Naive thymus-derived CD4-positive, alpha-beta T cell (primary cell): Measurements from ENCODE around the gene NR3C2. TPM values are rescaled to one million over a fixed set of nuclear protein-coding genes. Genes with fewer than 3 reads are reported as not detected.

Experiments used
- ATAC-seq: fragments of 150-1000 bp; cut with Tn5 transposase; 2 replicates; pipeline ENCODE4 v1.10.0; 2021; ENCODE audit warnings: mild to moderate bottlenecking, moderate library complexity
- CTCF ChIA-PET: fragments of 350-600 bp; sonication (Branson Sonifier 250); formaldehyde crosslinking; loops from one replicate; lab custom pipeline; 2021; ENCODE audit warnings: antibody characterized with exemption; lab: Charles Lee
- POLR2A ChIA-PET: fragments of 350-600 bp; sonication (Branson Sonifier 250); formaldehyde crosslinking; loops from one replicate; lab custom pipeline; 2021; ENCODE audit warnings: antibody characterized with exemption, inconsistent platforms; lab: Charles Lee
- DNase-seq, 9 donors: peaks; one replicate each; pipeline versions ENCODE4 v3.0.0 to v3.0.0-alpha.2; 2020 to 2022; ENCODE audit warnings: mixed read lengths in 1 of 9
- H3K27ac ChIP-seq: one replicate; pipeline ENCODE4 v1.7.0; 2013; ENCODE audit warnings: mild to moderate bottlenecking, low read depth, low read length, moderate library complexity
- H3K27me3 ChIP-seq, 2 donors: one replicate each; pipeline ENCODE4 v1.7.0; 2013; ENCODE audit warnings: low read length in 2 of 2, mild to moderate bottlenecking in 2 of 2, moderate library complexity in 2 of 2; ENCODE audit not compliant: control insufficient read depth in 2 of 2, insufficient read depth in 2 of 2
- H3K36me3 ChIP-seq, 3 experiments: 1 replicate in 2 of 3; 2 replicates in 1 of 3; pipeline ENCODE4 v1.7.0; 2013; ENCODE audit warnings: low read length in 3 of 3, mild to moderate bottlenecking in 3 of 3, moderate library complexity in 1 of 3; ENCODE audit not compliant: insufficient read depth in 3 of 3, control insufficient read depth in 2 of 3
- H3K4me1 ChIP-seq, 2 donors: one replicate each; pipeline ENCODE4 v1.7.0; 2013; ENCODE audit warnings: low read length in 2 of 2, mild to moderate bottlenecking in 2 of 2, moderate library complexity in 1 of 2; ENCODE audit not compliant: control insufficient read depth in 2 of 2, insufficient read depth in 2 of 2
- H3K4me3 ChIP-seq: 2 replicates; pipeline ENCODE4 v1.7.0; 2013; ENCODE audit warnings: mild to moderate bottlenecking, low read length
- H3K9me3 ChIP-seq, 3 experiments: 1 replicate in 2 of 3; 2 replicates in 1 of 3; pipeline ENCODE4 v1.7.0; 2013; ENCODE audit warnings: low read length in 3 of 3; ENCODE audit not compliant: control insufficient read depth in 2 of 3
- H3K27ac Mint-ChIP-seq, 9 donors: one replicate each; pipeline ENCODE4 v1.8.0; 2020 to 2022; ENCODE audit warnings: mixed read lengths in 9 of 9, mild to moderate bottlenecking in 8 of 9, moderate library complexity in 5 of 9, inconsistent platforms in 2 of 9
- H3K27me3 Mint-ChIP-seq, 5 donors: one replicate each; pipeline ENCODE4 v1.8.0; 2021 to 2022; ENCODE audit warnings: mixed read lengths in 5 of 5, mild to moderate bottlenecking in 1 of 5
- H3K36me3 Mint-ChIP-seq, 5 donors: one replicate each; pipeline ENCODE4 v1.8.0; 2020 to 2022; ENCODE audit warnings: mixed read lengths in 5 of 5, mild to moderate bottlenecking in 3 of 5, inconsistent platforms in 1 of 5
- H3K4me1 Mint-ChIP-seq, 7 donors: one replicate each; pipeline ENCODE4 v1.8.0; 2020 to 2022; ENCODE audit warnings: mixed read lengths in 7 of 7, mild to moderate bottlenecking in 3 of 7, inconsistent platforms in 1 of 7
- H3K4me3 Mint-ChIP-seq, 10 donors: one replicate each; pipeline ENCODE4 v1.8.0; 2020 to 2022; ENCODE audit warnings: mild to moderate bottlenecking in 10 of 10, mixed read lengths in 10 of 10, moderate library complexity in 6 of 10, inconsistent platforms in 2 of 10
- H3K9me3 Mint-ChIP-seq, 11 donors: one replicate each; pipeline ENCODE4 v1.8.0; 2020 to 2022; ENCODE audit warnings: mixed read lengths in 11 of 11, mild to moderate bottlenecking in 4 of 11, inconsistent platforms in 1 of 11, moderate library complexity in 1 of 11
- intact Hi-C, 2 donors: fragments of 100-400 bp; cut with micrococcal nuclease; formaldehyde crosslinking; loops; one replicate each; pipeline ENCODE4 v1.15.1; 2023
- polyA plus RNA-seq, 2 donors: library from polyadenylated mRNA; unstranded; fragments of 300-500 nt; fragmentation: Illumina TruSeq; gene quantifications; one replicate each; pipeline ENCODE4 v1.2.3, GENCODE V29; 2021
- total RNA-seq, 6 experiments: library from RNA in 5 of 6; stranded (reverse) in 5 of 6; gene quantifications; 1 replicate in 5 of 6; 2 replicates in 1 of 6; pipeline ENCODE4 v1.2.3 and lab custom pipeline; 2021 to 2026

Gene NR3C2
- total and polyA plus RNA-seq, 7 experiments from 2014 or later = 2.2 to 55.2 (median 38.6) TPM

DNA sequence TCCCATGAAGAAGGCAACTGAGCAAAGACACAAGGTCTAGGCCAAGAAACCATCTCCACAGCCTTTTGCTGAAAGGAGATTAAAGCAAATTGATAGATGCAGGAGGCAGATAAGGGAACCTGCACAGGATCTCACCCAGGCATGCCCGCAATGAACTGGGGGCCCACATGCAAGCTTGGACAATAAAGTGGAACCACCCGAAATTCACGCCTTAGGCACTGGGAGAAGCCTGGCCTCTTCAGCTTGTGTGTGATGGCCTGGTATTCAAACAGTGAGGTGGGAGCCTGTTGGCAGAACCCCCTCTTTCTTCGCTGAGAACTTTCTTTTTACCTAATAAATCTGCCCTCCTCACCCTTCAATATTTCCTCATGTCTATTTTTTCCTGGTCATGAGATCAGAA, 213.2 kb downstream of the NR3C2 start:
- no peaks in the 10 kb centered on the region for H3K36me3 ChIP-seq
- ATAC-seq (no peak), DNase-seq (no peak)
- H3K4me1 ChIP-seq = no peaks in the 10 kb centered on the region
- H3K4me1 Mint-ChIP-seq = peaks cover 0 to 76% (median 12%) of the 10 kb centered on the region in 7 donors
- no peak overlapping the region for H3K4me3 Mint-ChIP-seq
- POLR2A ChIA-PET = no interaction called here
- intact Hi-C loops = no loop called here
- peaks cover 0 to 7% (median 0%) of the 10 kb centered on the region in 11 donors for H3K9me3 Mint-ChIP-seq
- CTCF ChIA-PET = no interaction called here
- H3K27me3 Mint-ChIP-seq = no peaks in the 10 kb centered on the region
- no peak overlapping the region for H3K27ac ChIP-seq
- H3K36me3 Mint-ChIP-seq = peaks cover 0 to 37% (median 26%) of the 10 kb centered on the region in 5 donors
- no peaks in the 10 kb centered on the region for H3K27me3 ChIP-seq
- no peak overlapping the region for H3K4me3 ChIP-seq
- H3K9me3 ChIP-seq = no peaks in the 10 kb centered on the region
- H3K27ac Mint-ChIP-seq = no peak overlapping the region

- peaks cover 0 to 20% (median 8%) of the 10 kb centered on the region in 5 donors for H3K36me3 Mint-ChIP-seq
- Histone ChIP-seq H3K9me3 (no peaks in the 10 kb centered on the region), H3K27me3 (no peaks in the 10 kb centered on the region), H3K27ac (no peak overlapping the region), H3K4me1 (no peaks in the 10 kb centered on the region), H3K4me3 (no peak overlapping the region), H3K36me3 (no peaks in the 10 kb centered on the region)
- H3K4me1 Mint-ChIP-seq = peaks cover 0 to 65% (median 6%) of the 10 kb centered on the region in 7 donors
- ChIA-PET CTCF (no interaction called here), POLR2A (no interaction called here)
- H3K9me3 Mint-ChIP-seq = no peaks in the 10 kb centered on the region
- no peak for DNase-seq
- H3K4me3 Mint-ChIP-seq = no peak overlapping the region
- no peaks in the 10 kb centered on the region for H3K27me3 Mint-ChIP-seq
- peak overlapping the region in 2 of 9 donors; percentile 4 to 7 for H3K27ac Mint-ChIP-seq
- no peak for ATAC-seq
- intact Hi-C loops = no loop called here
Observed at GRCh38 chr4:148227147-148227546, 215.1 kb downstream of the NR3C2 start.

GRCh38 chr4:148226341-148226740, 215.9 kb downstream of the NR3C2 start:
- Histone ChIP-seq H3K4me1 (no peaks in the 10 kb centered on the region), H3K9me3 (no peaks in the 10 kb centered on the region), H3K27me3 (no peaks in the 10 kb centered on the region), H3K27ac (no peak overlapping the region), H3K4me3 (no peak overlapping the region), H3K36me3 (no peaks in the 10 kb centered on the region)
- Mint-ChIP-seq H3K36me3 (peaks cover 0 to 14% (median 2%) of the 10 kb centered on the region in 5 donors), H3K27ac (peak overlapping the region in 1 of 9 donors; percentile 28), H3K9me3 (no peaks in the 10 kb centered on the region), H3K27me3 (no peaks in the 10 kb centered on the region), H3K4me1 (peaks cover 0 to 57% (median 4%) of the 10 kb centered on the region in 7 donors), H3K4me3 (no peak overlapping the region)
- intact Hi-C loops = no loop called here
- DNase-seq (no peak), ATAC-seq (no peak)
- ChIA-PET POLR2A (no interaction called here), CTCF (no interaction called here)

DNA sequence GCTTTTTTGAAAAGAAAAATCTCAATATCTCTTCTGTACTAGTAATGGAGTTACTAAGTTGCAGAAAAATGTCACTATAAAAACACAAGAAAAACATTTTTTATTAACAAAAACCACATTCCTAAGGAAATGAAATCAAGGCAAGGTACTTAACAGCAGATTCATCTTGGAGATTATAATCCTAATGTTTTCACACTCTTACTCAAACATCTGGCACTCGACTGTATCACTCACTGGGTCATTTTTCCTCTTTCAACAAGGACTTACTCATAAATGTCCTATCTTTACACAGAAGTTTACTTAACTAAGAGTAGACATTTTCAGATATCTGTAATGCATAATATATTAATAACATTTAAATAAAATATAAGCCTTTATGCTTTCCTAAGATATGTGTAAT, 216.6 kb downstream of the NR3C2 start:
- Histone ChIP-seq H3K9me3 (no peaks in the 10 kb centered on the region), H3K36me3 (no peaks in the 10 kb centered on the region), H3K27ac (no peak overlapping the region), H3K27me3 (no peaks in the 10 kb centered on the region), H3K4me3 (no peak overlapping the region), H3K4me1 (no peaks in the 10 kb centered on the region)
- intact Hi-C loops = no loop called here
- no peak for DNase-seq
- Mint-ChIP-seq H3K4me1 (peaks cover 0 to 51% (median 4%) of the 10 kb centered on the region in 7 donors), H3K4me3 (no peak overlapping the region), H3K9me3 (no peaks in the 10 kb centered on the region), H3K36me3 (peaks cover 0 to 20% (median 8%) of the 10 kb centered on the region in 5 donors), H3K27ac (no peak overlapping the region), H3K27me3 (no peaks in the 10 kb centered on the region)
- POLR2A ChIA-PET = no interaction called here
- ATAC-seq = no peak
- CTCF ChIA-PET = no interaction called here

- ChIA-PET POLR2A (no interaction called here), CTCF (no interaction called here)
- Histone ChIP-seq H3K27me3 (no peaks in the 10 kb centered on the region), H3K27ac (no peak overlapping the region), H3K36me3 (no peaks in the 10 kb centered on the region), H3K9me3 (no peaks in the 10 kb centered on the region), H3K4me3 (no peak overlapping the region), H3K4me1 (no peaks in the 10 kb centered on the region)
- no peak overlapping the region for H3K27ac Mint-ChIP-seq
- ATAC-seq (no peak), DNase-seq (no peak)
- intact Hi-C loops = no loop called here
- H3K9me3 Mint-ChIP-seq = no peaks in the 10 kb centered on the region
- H3K36me3 Mint-ChIP-seq = peaks cover 0 to 21% (median 13%) of the 10 kb centered on the region in 5 donors
- peaks cover 0 to 44% (median 5%) of the 10 kb centered on the region in 7 donors for H3K4me1 Mint-ChIP-seq
- H3K4me3 Mint-ChIP-seq = no peak overlapping the region
- H3K27me3 Mint-ChIP-seq = no peaks in the 10 kb centered on the region
Observed at GRCh38 chr4:148224476-148224875, 217.7 kb downstream of the NR3C2 start.

DNA sequence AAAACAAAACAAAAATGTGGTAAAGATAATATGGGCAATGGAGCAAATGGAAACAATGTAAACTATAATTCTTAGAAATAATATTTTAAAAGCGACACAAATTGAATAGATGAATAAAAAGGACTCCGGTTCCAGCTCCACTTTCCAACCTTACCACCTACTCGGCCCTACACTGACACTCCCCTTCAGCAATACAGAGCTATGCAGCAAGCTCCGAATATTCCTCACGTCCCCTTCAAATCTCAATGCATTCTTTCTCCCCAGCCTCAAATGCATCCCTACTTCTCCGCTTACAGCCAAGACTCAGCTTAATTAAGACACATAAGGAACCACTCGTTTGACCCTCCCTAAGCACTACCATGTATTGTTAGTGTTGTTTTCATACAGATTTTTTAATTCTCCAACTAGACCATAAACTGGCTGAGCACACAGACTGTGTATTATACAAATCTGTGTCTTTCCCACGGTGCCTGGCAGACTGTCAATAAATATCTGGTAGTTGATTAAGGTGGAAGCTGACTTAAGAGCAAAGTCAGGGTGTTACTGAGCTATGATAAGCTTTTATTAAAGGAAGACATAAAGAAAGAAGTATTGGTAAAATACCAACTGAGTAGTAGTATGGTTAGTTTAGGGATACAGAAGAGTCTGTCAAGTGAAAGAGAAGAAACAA, 219.1 kb downstream of the NR3C2 start:
- no peaks in the 10 kb centered on the region for H3K9me3 ChIP-seq
- H3K4me3 Mint-ChIP-seq = no peak overlapping the region
- peaks cover 0 to 21% (median 18%) of the 10 kb centered on the region in 5 donors for H3K36me3 Mint-ChIP-seq
- no peaks in the 10 kb centered on the region for H3K36me3 ChIP-seq
- no peaks in the 10 kb centered on the region for H3K27me3 Mint-ChIP-seq
- H3K4me1 Mint-ChIP-seq = peaks cover 5 to 46% (median 7%) of the 10 kb centered on the region in 7 donors
- POLR2A ChIA-PET = no interaction called here
- no peak overlapping the region for H3K27ac Mint-ChIP-seq
- intact Hi-C loops = no loop called here
- ATAC-seq (no peak), DNase-seq (no peak)
- H3K27ac ChIP-seq = no peak overlapping the region
- no peaks in the 10 kb centered on the region for H3K27me3 ChIP-seq
- peaks cover 0 to 3% (median 0%) of the 10 kb centered on the region in 11 donors for H3K9me3 Mint-ChIP-seq
- CTCF ChIA-PET = interaction anchor here (0.6 kb wide), 1 partner anchor 11 kb away, joined by 5 read pairs; no protein-coding TSS in a partner anchor
- peaks cover 0 to under 1% of the 10 kb centered on the region in 2 donors for H3K4me1 ChIP-seq
- H3K4me3 ChIP-seq = no peak overlapping the region
